IMR-90 (cell line): Measurements from ENCODE around the gene ACTRT2. TPM values are rescaled to one million over a fixed set of nuclear protein-coding genes. Genes with fewer than 3 reads are reported as not detected.

Experiments used
- ATAC-seq: fragments of 200-7000 bp; cut with Tn5 transposase; 2 replicates; pipeline ENCODE4 v1.9.1; 2020; ENCODE audit warnings: low read depth, mild to moderate bottlenecking, moderate library complexity
- BruUV-seq: library from RNA; stranded (reverse); fragments of 400-500 nt; replicated peaks from 2 replicates; lab custom pipeline; 2021; lab: Mats Ljungman, UMichigan
- CTCF ChIA-PET: fragments of 300-600 bp; formaldehyde crosslinking; extraction: SDS; loops from one replicate; lab custom pipeline; 2021; ENCODE audit warnings: antibody characterized with exemption; lab: Yijun Ruan, JAX
- POLR2A ChIA-PET: fragments of 300-600 bp; sonication (Branson Sonifier 250); formaldehyde crosslinking; loops from one replicate; lab custom pipeline; 2022; ENCODE audit warnings: antibody characterized with exemption; ENCODE audit not compliant: unreplicated experiment; lab: Charles Lee
- DNase-seq: peaks from one replicate; pipeline ENCODE4 v3.0.0; 2013
- H2AFZ ChIP-seq: replicated peaks from 2 replicates; pipeline ENCODE3; 2013; ENCODE audit warnings: low read length, mild to moderate bottlenecking; ENCODE audit not compliant: poor library complexity
- H2AK5ac ChIP-seq: 2 replicates; pipeline ENCODE4 v1.6.1; 2013; ENCODE audit warnings: low read depth, low read length, inconsistent platforms
- H2AK9ac ChIP-seq: replicated peaks from 2 replicates; pipeline ENCODE3; 2013; ENCODE audit warnings: mild to moderate bottlenecking, low read depth, low read length, moderate library complexity; ENCODE audit not compliant: poor library complexity
- H2BK120ac ChIP-seq: 2 replicates; pipeline ENCODE4 v1.6.1; 2013; ENCODE audit warnings: low read depth, low read length, inconsistent platforms
- H2BK15ac ChIP-seq: 3 replicates; pipeline ENCODE4 v1.6.1; 2013; ENCODE audit warnings: low read depth, low read length, inconsistent platforms
- H2BK20ac ChIP-seq: 2 replicates; pipeline ENCODE4 v1.6.1; 2013; ENCODE audit warnings: low read depth, mild to moderate bottlenecking, inconsistent platforms, low read length, moderate library complexity
- H2BK5ac ChIP-seq: 2 replicates; pipeline ENCODE4 v1.6.1; 2013; ENCODE audit warnings: mild to moderate bottlenecking, low read depth, low read length, inconsistent platforms; ENCODE audit not compliant: poor library complexity, severe bottlenecking
- H3K14ac ChIP-seq: replicated peaks from 2 replicates; pipeline ENCODE4 v1.6.1; 2013; ENCODE audit warnings: low read depth, low read length, inconsistent platforms
- H3K18ac ChIP-seq: 2 replicates; pipeline ENCODE4 v1.6.1; 2013; ENCODE audit warnings: low read depth, low read length, control low read depth
- H3K23ac ChIP-seq: 2 replicates; pipeline ENCODE4 v1.6.1; 2013; ENCODE audit warnings: low read depth, low read length, inconsistent platforms
- H3K27ac ChIP-seq: 2 replicates; pipeline ENCODE4 v1.5.1; 2013; ENCODE audit warnings: mild to moderate bottlenecking, control low read depth, low read length; ENCODE audit not compliant: insufficient read depth
- H3K27me3 ChIP-seq: 2 replicates; pipeline ENCODE4 v1.6.1; 2013; ENCODE audit warnings: low read length; ENCODE audit not compliant: control insufficient read depth, insufficient read depth
- H3K36me3 ChIP-seq: 2 replicates; pipeline ENCODE4 v1.6.1; 2013; ENCODE audit warnings: low read length, mixed read lengths; ENCODE audit not compliant: control insufficient read depth, insufficient read depth
- H3K4ac ChIP-seq: 2 replicates; pipeline ENCODE4 v1.6.1; 2013; ENCODE audit warnings: low read depth, low read length, inconsistent platforms
- H3K4me1 ChIP-seq: 2 replicates; pipeline ENCODE4 v1.6.1; 2013; ENCODE audit warnings: low read length, mixed read lengths; ENCODE audit not compliant: control insufficient read depth, insufficient read depth
- H3K4me2 ChIP-seq: 2 replicates; pipeline ENCODE4 v1.6.1; 2013; ENCODE audit warnings: low read depth, mild to moderate bottlenecking, control low read depth, low read length, moderate library complexity
- H3K4me3 ChIP-seq: 2 replicates; pipeline ENCODE4 v1.5.1; 2013; ENCODE audit warnings: low read depth, mild to moderate bottlenecking, control low read depth, low read length, moderate library complexity; ENCODE audit not compliant: insufficient read depth
- H3K56ac ChIP-seq: 2 replicates; pipeline ENCODE4 v1.6.1; 2013; ENCODE audit warnings: low read length, inconsistent platforms; ENCODE audit not compliant: insufficient read depth; ENCODE audit errors: extremely low read depth
- H3K79me1 ChIP-seq, 2 experiments: 2 replicates each; pipeline ENCODE4 v1.6.1; 2013; ENCODE audit warnings: low read length in 2 of 2, inconsistent platforms in 1 of 2, low read depth in 1 of 2
- H3K9ac ChIP-seq: 2 replicates; pipeline ENCODE4 v1.6.1; 2013; ENCODE audit warnings: low read depth, low read length, control low read depth
- H3K9me1 ChIP-seq: 2 replicates; pipeline ENCODE4 v1.6.1; 2013; ENCODE audit warnings: low read length, inconsistent platforms; ENCODE audit not compliant: insufficient read depth
- H3K9me3 ChIP-seq: 2 replicates; pipeline ENCODE4 v1.6.1; 2013; ENCODE audit warnings: low read length; ENCODE audit not compliant: control insufficient read depth, insufficient read depth
- H4K20me1 ChIP-seq: 2 replicates; pipeline ENCODE4 v1.6.1; 2013; ENCODE audit warnings: low read length, inconsistent platforms; ENCODE audit not compliant: insufficient read depth
- H4K5ac ChIP-seq: 2 replicates; pipeline ENCODE4 v1.6.1; 2013; ENCODE audit warnings: mild to moderate bottlenecking, low read depth, low read length, control low read depth
- H4K8ac ChIP-seq, 2 experiments: 2 replicates each; pipeline ENCODE4 v1.6.1; 2013; ENCODE audit warnings: low read depth in 2 of 2, low read length in 2 of 2, control low read depth in 1 of 2, inconsistent platforms in 1 of 2
- H4K91ac ChIP-seq: 2 replicates; pipeline ENCODE4 v1.6.1; 2013; ENCODE audit warnings: low read depth, low read length, inconsistent platforms; ENCODE audit not compliant: insufficient read depth
- CEBPB ChIP-seq: IDR thresholded peaks from 2 replicates; pipeline ENCODE4 v1.6.1; 2012; ENCODE audit warnings: low read depth, low read length, improper control_type of control experiment
- CHD1 ChIP-seq: IDR thresholded peaks from 2 replicates; pipeline ENCODE4 v1.6.1; 2012; ENCODE audit warnings: low read depth, low read length, improper control_type of control experiment
- CTCF ChIP-seq: conservative IDR thresholded peaks from 2 replicates; pipeline ENCODE4 v1.5.1; 2012; ENCODE audit warnings: mild to moderate bottlenecking, low read depth, low read length, improper control_type of control experiment
- ELK1 ChIP-seq: fragments of 150-350 bp; IDR thresholded peaks from 2 replicates; pipeline ENCODE4 v1.6.1; 2016; ENCODE audit warnings: low read depth, mild to moderate bottlenecking, low read length, moderate library complexity, borderline replicate concordance
- FOS ChIP-seq: fragments of 150-350 bp; IDR thresholded peaks from 2 replicates; pipeline ENCODE4 v1.6.1; 2016; ENCODE audit warnings: low read depth, low read length
- MAFK ChIP-seq: IDR thresholded peaks from 2 replicates; pipeline ENCODE4 v1.6.1; 2012; ENCODE audit warnings: low read depth, low read length, improper control_type of control experiment
- MXI1 ChIP-seq: IDR thresholded peaks from 2 replicates; pipeline ENCODE4 v1.6.1; 2012; ENCODE audit warnings: low read depth, mild to moderate bottlenecking, low read length, moderate library complexity, borderline replicate concordance
- POLR2A ChIP-seq: IDR thresholded peaks from 2 replicates; pipeline ENCODE4 v1.6.1; 2012; ENCODE audit warnings: mild to moderate bottlenecking, low read depth, low read length
- RAD21 ChIP-seq: IDR thresholded peaks from 2 replicates; pipeline ENCODE4 v1.6.1; 2012; ENCODE audit warnings: low read length, improper control_type of control experiment
- RCOR1 ChIP-seq: IDR thresholded peaks from 2 replicates; pipeline ENCODE4 v1.6.1; 2012; ENCODE audit warnings: mild to moderate bottlenecking, low read length, improper control_type of control experiment; ENCODE audit not compliant: insufficient replicate concordance
- RFX5 ChIP-seq: IDR thresholded peaks from 2 replicates; pipeline ENCODE4 v1.8.0; 2012; ENCODE audit warnings: low read depth, mild to moderate bottlenecking, low read length, moderate library complexity
- SMC3 ChIP-seq: fragments of 150-350 bp; IDR thresholded peaks from 2 replicates; pipeline ENCODE4 v1.6.1; 2016; ENCODE audit warnings: low read depth, mild to moderate bottlenecking, antibody characterized with exemption, low read length, moderate library complexity
- WGBS, 2 experiments: methylation state at CpG; one replicate each; pipeline versions ENCODE4 v1.1.5 to v1.1.7; 2013; ENCODE audit warnings: missing lambda C conversion rate in 2 of 2; ENCODE audit not compliant: insufficient read length in 1 of 2; ENCODE audit errors: extremely low coverage in 2 of 2; 5-methylcytosine and 5-hydroxymethylcytosine counted together
- dilution Hi-C: fragments of 300-500 bp; cut with HindIII; formaldehyde crosslinking; loops from one replicate; pipeline ENCODE4 v1.14.3; 2018; ENCODE audit warnings: low sequenced_read_pairs; ENCODE audit not compliant: unreplicated experiment
- in situ Hi-C: fragments of 300-500 bp; cut with MboI; formaldehyde crosslinking; loops from 3 replicates; pipeline ENCODE4 v1.14.3; 2019; ENCODE audit warnings: low sequenced_read_pairs, inconsistent platforms, mixed read lengths
- intact Hi-C: fragments of 100-400 bp; cut with micrococcal nuclease; formaldehyde crosslinking; loops from 2 replicates; pipeline ENCODE4 v1.10.0; 2022
- polyA plus RNA-seq, 3 experiments: library from polyadenylated mRNA; depleted of rRNA; stranded (reverse); fragments of >200 nt; gene quantifications; 2 replicates each; pipeline ENCODE4 v1.2.3, GENCODE V29; 2012; ENCODE audit warnings: low replicate concordance in 1 of 3
- total RNA-seq: library from RNA; depleted of rRNA; stranded (reverse); fragments of >200 nt; gene quantifications from 2 replicates; pipeline ENCODE4 v1.2.3, GENCODE V29; 2012

ACTRT2 gene
- total and polyA plus RNA-seq, 2 of the 4 experiments (the other 2 are of a cell fraction), result not detected

- no peak for TF ChIP-seq ELK1
Observed at GRCh38 chr1:3060601-3061551, 39.6 kb downstream of the ACTRT2 start (continued).

- Histone ChIP-seq H4K91ac (no peak overlapping the region), H3K23ac (no peak overlapping the region), H3K56ac (no peak overlapping the region), H2AK5ac (no peak overlapping the region), H3K4me2 (no peak overlapping the region), H3K9ac (no peak overlapping the region), H3K4ac (no peak overlapping the region), H2BK20ac (no peak overlapping the region), H3K14ac (no peak overlapping the region), H2BK120ac (no peak overlapping the region), H3K9me3 (no peaks in the 10 kb centered on the region), H4K5ac (no peak overlapping the region), H3K4me1 (no peaks in the 10 kb centered on the region), H2AK9ac (no peak overlapping the region), H3K4me3 (no peak overlapping the region), H3K36me3 (no peaks in the 10 kb centered on the region), H3K9me1 (no peaks in the 10 kb centered on the region), H3K18ac (no peak overlapping the region), H2BK5ac (no peak overlapping the region), H2AFZ (no peak overlapping the region), H2BK15ac (no peak overlapping the region), H3K79me1 (no peaks in the 10 kb centered on the region), H4K20me1 (no peaks in the 10 kb centered on the region), H4K8ac (no peak overlapping the region), H3K27me3 (peaks cover 40% of the 10 kb centered on the region), H3K27ac (no peak overlapping the region)
- dilution Hi-C loops, result no loop called here
- BruUV-seq, result no TSS peak
- no peak for ATAC-seq
- in situ Hi-C loops, result loop anchor here (25.0 kb wide), 1 partner anchor 624 kb away; no protein-coding TSS in a partner anchor
- no CpG with 5 or more reads among the region's 5 CpGs for WGBS, 2 experiments
- POLR2A ChIA-PET, result no interaction called here
- intact Hi-C loops, result loop anchor here (10.0 kb wide), 1 partner anchor 253 kb away; no protein-coding TSS in a partner anchor
- DNase-seq, result no peak
- CTCF ChIA-PET, result no interaction called here
- TF ChIP-seq MAFK, result no peak
- no peak for TF ChIP-seq CTCF
- no peak for TF ChIP-seq CEBPB
- no peak for TF ChIP-seq RAD21
- TF ChIP-seq RFX5, result no peak
- no peak for TF ChIP-seq SMC3
- TF ChIP-seq RCOR1, result no peak
- no peak for TF ChIP-seq CHD1
- TF ChIP-seq MXI1, result no peak
- TF ChIP-seq POLR2A, result no peak
- TF ChIP-seq FOS, result no peak
- no peak for TF ChIP-seq ELK1
Observed at GRCh38 chr1:3061566-3061965, 40.3 kb downstream of the ACTRT2 start.
